ENCODE data around the gene CCDC137.
A peak's percentile ranks its signal among the peaks of the same experiment; 100 is the strongest.

DNA sequence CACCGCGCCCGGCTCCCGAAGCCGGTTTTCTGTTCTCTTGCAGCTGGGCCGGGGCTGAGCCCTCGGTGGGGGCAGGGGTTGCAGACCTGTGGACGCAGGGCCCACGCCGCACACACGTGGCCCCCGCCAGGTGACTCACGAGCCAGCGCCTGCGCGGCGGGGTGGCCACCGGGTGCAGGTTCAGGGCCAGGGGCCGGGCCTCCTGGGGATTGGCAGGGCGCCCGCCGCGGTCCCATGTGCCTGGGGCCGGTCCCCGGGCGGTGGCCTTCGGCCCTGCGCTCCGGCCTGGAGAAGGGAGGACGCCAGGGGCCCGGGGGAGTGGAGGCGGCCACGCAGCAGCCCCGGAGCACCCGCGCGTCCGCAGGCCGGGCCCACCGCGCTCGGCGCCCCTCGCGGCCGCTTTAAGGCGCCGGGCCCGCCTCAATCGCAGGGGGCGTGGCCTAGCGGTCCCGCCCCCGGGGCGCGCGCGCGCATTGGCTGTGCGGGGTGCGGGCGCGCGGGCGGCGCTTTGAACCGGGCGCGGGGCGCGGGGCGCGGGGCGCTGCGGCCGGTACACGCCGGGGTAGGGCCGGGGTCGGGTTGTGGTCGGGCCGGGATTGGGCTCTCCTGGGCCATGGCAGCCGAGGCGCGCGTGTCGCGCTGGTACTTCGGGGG is 45.4 kb downstream of the CCDC137 start, which contains the start of gene SLC25A10:
- TF ChIP-seq, protein P1, sequence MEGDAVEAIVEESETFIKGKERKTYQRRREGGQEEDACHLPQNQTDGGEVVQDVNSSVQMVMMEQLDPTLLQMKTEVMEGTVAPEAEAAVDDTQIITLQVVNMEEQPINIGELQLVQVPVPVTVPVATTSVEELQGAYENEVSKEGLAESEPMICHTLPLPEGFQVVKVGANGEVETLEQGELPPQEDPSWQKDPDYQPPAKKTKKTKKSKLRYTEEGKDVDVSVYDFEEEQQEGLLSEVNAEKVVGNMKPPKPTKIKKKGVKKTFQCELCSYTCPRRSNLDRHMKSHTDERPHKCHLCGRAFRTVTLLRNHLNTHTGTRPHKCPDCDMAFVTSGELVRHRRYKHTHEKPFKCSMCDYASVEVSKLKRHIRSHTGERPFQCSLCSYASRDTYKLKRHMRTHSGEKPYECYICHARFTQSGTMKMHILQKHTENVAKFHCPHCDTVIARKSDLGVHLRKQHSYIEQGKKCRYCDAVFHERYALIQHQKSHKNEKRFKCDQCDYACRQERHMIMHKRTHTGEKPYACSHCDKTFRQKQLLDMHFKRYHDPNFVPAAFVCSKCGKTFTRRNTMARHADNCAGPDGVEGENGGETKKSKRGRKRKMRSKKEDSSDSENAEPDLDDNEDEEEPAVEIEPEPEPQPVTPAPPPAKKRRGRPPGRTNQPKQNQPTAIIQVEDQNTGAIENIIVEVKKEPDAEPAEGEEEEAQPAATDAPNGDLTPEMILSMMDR (IDR thresholded peaks at IDR 0.05), result peak; percentile 21
- peak; percentile 28 for TF ChIP-seq EZH2phosphoT487 (IDR thresholded peaks at IDR 0.05)

Data from neural progenitor cell (in vitro differentiated cells).